T-helper 9 cell (primary cell): ENCODE measurements around the gene THBS3.
"Not testable (repeated sequence)": the region's sequence is repeated elsewhere in the genome, so short reads cannot be mapped to it uniquely, and the experiment has no call there.

Experiments
- DNase-seq: peaks from one replicate; pipeline ENCODE4 v3.0.0-alpha.2; 2020
- total RNA-seq, 2 donors: gene quantifications; one replicate each; lab custom pipeline; 2026; lab: John Stamatoyannopoulos, UW

Gene THBS3
- 27.1 to 35.0 reads per million in 2 donors for total RNA-seq

GRCh38 chr1:155207806-155208540, at the start of gene THBS3:
TSS of gene THBS3 (minus strand) at chr1:155207897. CDS start at chr1:155207876, 21 bp downstream.
- no peak for DNase-seq

GRCh38 chr1:155256058-155256852, 48.6 kb upstream of the THBS3 start:
- no peak for DNase-seq

- DNase-seq, result peak; percentile 70
Observed at GRCh38 chr1:155255243-155256007, 47.7 kb upstream of the THBS3 start, which contains the start of gene ENTREP3. TSS of gene ENTREP3 (minus strand) at chr1:155255483. CDS start at chr1:155254877, 606 bp downstream.

GRCh38 chr1:155254714-155255242, 47.1 kb upstream of the THBS3 start:
- DNase-seq, result no peak

GRCh38 chr1:155254228-155254713, 46.6 kb upstream of the THBS3 start:
- DNase-seq, result no peak

- DNase-seq, result no peak
Observed at GRCh38 chr1:155253797-155254196, 46.1 kb upstream of the THBS3 start.

GRCh38 chr1:155253208-155253607, 45.5 kb upstream of the THBS3 start:
- DNase-seq, result no peak

- no peak for DNase-seq
Observed at GRCh38 chr1:155251566-155251965, 43.9 kb upstream of the THBS3 start.

GRCh38 chr1:155250633-155251449, 43.1 kb upstream of the THBS3 start:
- DNase-seq, result peak; percentile 99

GRCh38 chr1:155250246-155250632, 42.5 kb upstream of the THBS3 start:
- DNase-seq, result no peak

GRCh38 chr1:155247667-155248553, 40.2 kb upstream of the THBS3 start:
- DNase-seq, result no peak

GRCh38 chr1:155246796-155247195, 39.1 kb upstream of the THBS3 start:
- not testable (repeated sequence) for DNase-seq

- no peak for DNase-seq
Observed at GRCh38 chr1:155245163-155245524, 37.4 kb upstream of the THBS3 start.

- DNase-seq, result peak; percentile 89
Observed at GRCh38 chr1:155244368-155245162, 36.9 kb upstream of the THBS3 start.

- no peak for DNase-seq
Observed at GRCh38 chr1:155242805-155243358, 35.2 kb upstream of the THBS3 start.

- DNase-seq, result no peak
Observed at GRCh38 chr1:155241841-155242264, 34.2 kb upstream of the THBS3 start.

- peak; percentile 51 for DNase-seq
Observed at GRCh38 chr1:155241069-155241679, 33.5 kb upstream of the THBS3 start.

- DNase-seq, result no peak
Observed at GRCh38 chr1:155236451-155236850, 28.8 kb upstream of the THBS3 start.

- not testable (repeated sequence) for DNase-seq
Observed at GRCh38 chr1:155235375-155235774, 27.7 kb upstream of the THBS3 start.
